NCI-H526 treated with DMSO at 0.1 percent for 48 hours (cell line): ENCODE results near the gene IFNA17.
"Not testable (repeated sequence)": the region's sequence is repeated elsewhere in the genome, so short reads cannot be mapped to it uniquely, and the experiment has no call there.

ENCODE experiments used
- DNase-seq: peaks from one replicate; lab custom pipeline; 2025; lab: John Stamatoyannopoulos, UW

IFNA17 gene

GRCh38 chr9:21210311-21210710, 17.7 kb downstream of the IFNA17 start:
- DNase-seq = no peak

DNA sequence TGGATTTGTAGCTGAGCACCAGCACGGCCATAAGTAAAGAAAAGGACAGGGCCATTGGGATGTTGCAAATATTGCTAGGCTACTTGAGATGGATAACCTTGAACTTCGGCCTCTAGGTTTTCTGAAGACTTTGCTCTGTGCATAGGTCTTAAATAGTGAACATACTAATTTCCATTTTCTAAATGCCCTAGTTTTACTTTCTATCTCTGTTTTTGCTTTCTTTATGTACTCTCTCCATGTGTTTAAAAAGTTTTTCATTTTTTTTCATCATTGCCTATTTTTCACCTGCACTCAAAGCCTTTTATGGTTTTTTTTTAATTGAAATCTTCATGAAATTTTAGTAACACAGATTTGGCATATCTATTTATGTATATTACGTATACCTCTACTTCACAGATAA, 21.0 kb downstream of the IFNA17 start, which contains the start of gene IFNA10:
IFNA10 (minus strand) TSS at position 101 of the 400 bp plus-strand sequence; CDS start at position 55, 46 bp downstream.
- DNase-seq = not testable (repeated sequence)

DNA sequence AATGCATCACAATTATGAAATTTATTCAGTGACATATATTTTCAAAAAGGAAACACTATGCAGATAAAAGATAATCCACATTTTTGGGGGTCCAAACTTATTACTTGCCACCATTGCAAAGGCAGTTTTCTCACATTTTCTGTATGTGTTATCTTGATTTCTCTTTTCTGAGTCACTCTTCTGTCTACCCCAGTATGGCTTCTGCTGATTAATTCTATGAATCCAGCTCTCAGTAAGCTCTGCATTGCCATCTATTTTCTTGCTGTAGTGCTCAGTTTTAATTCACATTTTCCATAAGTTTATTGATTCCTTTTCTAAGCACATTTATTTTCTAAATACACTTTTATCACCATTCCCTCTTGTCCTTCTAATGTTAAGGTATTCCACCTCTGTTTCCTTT, 22.8 kb downstream of the IFNA17 start:
- DNase-seq = no peak

- not testable (repeated sequence) for DNase-seq
These were observed 25.9 kb downstream of the IFNA17 start, which contains the start of gene IFNA7 for GRCh38 chr9:21202105-21202504. IFNA7 (minus strand) TSS chr9:21202205; CDS start chr9:21202165, 40 bp downstream.

DNA sequence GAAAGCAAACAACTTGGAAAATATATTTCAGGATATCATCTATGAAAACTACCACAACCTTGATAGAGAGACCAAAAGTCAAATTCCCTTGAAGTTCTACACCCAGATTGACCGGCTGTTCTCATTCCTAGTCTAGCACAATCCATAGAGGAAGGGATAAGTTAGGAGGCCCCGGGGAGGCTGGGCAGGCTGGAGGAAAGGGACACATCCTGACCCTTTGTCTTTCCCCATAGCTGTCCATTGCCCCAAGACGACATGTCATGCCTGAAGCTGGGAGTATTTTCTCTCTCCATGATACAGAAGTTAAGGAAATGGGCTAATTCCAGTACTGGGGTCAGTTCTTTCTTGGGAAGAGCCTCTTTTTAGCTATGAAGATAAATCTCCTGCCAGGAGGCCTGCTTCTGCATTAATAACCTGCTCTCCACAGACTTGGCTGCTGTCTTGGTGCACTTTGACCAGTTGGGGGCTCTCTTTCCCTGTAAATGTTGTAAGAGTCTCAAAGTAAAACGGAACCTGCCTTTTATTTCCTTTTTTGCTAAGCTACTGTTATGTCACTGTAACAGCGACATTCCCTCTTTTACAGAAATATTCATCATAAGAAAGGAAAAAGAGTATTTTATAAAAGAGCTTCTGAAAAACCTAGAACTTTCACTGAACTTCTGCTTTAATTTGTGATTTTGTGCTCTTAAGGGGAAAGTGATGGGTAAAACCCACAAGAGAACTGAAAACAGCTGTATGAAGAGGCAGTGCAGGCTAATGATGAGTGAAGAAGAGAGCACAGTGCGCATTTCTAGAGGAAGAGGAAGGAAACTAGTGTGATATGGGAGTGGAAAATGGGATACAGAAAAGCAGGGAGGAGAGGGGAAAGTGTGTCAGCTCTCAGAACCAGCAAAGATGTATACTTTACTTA, 32.9 kb downstream of the IFNA17 start:
- DNase-seq = not testable (repeated sequence)

- DNase-seq = not testable (repeated sequence)
These were observed 40.5 kb downstream of the IFNA17 start, which contains the start of gene IFNA4 for GRCh38 chr9:21187487-21187886. IFNA4 (minus strand) TSS chr9:21187587; CDS start chr9:21187531, 56 bp downstream.

DNA sequence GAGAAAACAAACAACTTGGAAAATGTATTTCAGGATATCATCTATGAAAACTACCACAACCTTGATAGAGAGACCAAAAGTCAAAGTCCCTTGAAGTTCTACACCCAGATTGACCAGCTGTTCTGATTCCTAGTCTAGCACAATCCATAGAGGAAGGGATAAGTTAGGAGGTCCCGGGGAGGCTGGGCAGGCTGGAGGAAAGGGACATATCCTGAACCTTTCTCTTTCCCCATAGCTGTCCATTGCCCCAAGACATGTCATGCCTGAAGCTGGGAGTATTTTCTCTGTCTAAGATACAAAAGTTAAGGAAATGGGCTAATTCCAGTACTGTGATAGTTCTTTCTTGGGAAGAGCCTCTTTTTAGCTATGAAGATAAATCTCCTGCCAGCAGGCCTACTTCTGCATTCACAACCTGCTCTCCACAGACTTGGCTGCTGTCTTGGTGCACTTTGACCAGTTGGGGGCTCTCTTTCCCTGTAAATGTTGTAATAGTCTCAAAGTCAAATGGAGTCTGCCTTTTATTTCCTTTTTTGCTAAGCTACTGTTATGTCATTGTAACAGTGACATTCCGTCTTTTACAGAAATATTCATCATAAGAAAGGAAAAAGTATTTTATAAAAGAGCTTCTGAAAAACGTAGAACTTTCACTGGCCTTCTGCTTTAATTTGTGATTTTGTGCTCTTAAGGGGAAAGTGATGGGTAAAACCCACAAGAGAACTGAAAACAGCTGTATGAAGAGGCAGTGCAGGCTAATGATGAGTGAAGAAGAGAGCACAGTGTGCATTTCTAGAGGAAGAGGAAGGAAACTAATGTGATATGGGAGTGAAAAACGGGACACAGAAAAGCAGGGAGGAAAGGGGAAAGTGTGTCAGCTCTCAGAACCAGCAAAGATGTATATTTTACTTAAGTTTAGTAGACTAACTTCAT, 44.9 kb downstream of the IFNA17 start:
- DNase-seq = not testable (repeated sequence)
